CD4-positive, alpha-beta T cell (primary cell): ENCODE results near the gene RAD51B. TPM values are rescaled to one million over a fixed set of nuclear protein-coding genes. Genes with fewer than 3 reads are reported as not detected.
A peak's percentile ranks its signal among the peaks of the same experiment; 100 is the strongest.

ENCODE experiments used
- ATAC-seq: fragments of 200-7000 bp; cut with Tn5 transposase; one replicate; pipeline ENCODE4 v1.10.0; 2022; ENCODE audit warnings: mild to moderate bottlenecking; ENCODE audit not compliant: poor library complexity
- CTCF ChIA-PET: fragments of 350-600 bp; sonication (Branson Sonifier 250); formaldehyde crosslinking; loops from one replicate; lab custom pipeline; 2021; ENCODE audit warnings: antibody characterized with exemption, inconsistent platforms; lab: Charles Lee
- POLR2A ChIA-PET: fragments of 350-600 bp; sonication (Branson Sonifier 250); formaldehyde crosslinking; loops from one replicate; lab custom pipeline; 2021; ENCODE audit warnings: antibody characterized with exemption, inconsistent platforms; lab: Charles Lee
- DNase-seq, 14 experiments: peaks; one replicate each; pipeline ENCODE4 v3.0.0-alpha.2; 2013 to 2020; ENCODE audit warnings: mixed read lengths in 2 of 14
- H3K27ac ChIP-seq, 2 donors: one replicate each; pipeline versions ENCODE4 v1.5.1 to v1.7.0; 2013; ENCODE audit warnings: low read length in 2 of 2, low read depth in 1 of 2, mild to moderate bottlenecking in 1 of 2
- H3K27me3 ChIP-seq, 2 experiments: 1 replicate in 1 of 2; 2 replicates in 1 of 2; pipeline versions ENCODE4 v1.6.1 to v1.7.0; 2013; ENCODE audit warnings: low read length in 2 of 2, control low read depth in 1 of 2, mild to moderate bottlenecking in 1 of 2, moderate library complexity in 1 of 2; ENCODE audit not compliant: insufficient read depth in 2 of 2, control insufficient read depth in 1 of 2
- H3K36me3 ChIP-seq: one replicate; pipeline ENCODE4 v1.6.1; 2013; ENCODE audit warnings: low read length, control low read depth; ENCODE audit not compliant: insufficient read depth
- H3K4me1 ChIP-seq: one replicate; pipeline ENCODE4 v1.6.1; 2013; ENCODE audit warnings: low read length, control low read depth; ENCODE audit not compliant: insufficient read depth
- H3K4me3 ChIP-seq: one replicate; pipeline ENCODE4 v1.5.1; 2013; ENCODE audit warnings: mild to moderate bottlenecking, low read length, moderate library complexity
- H3K9me3 ChIP-seq, 2 experiments: 1 replicate in 1 of 2; 2 replicates in 1 of 2; pipeline versions ENCODE4 v1.6.1 to v1.7.0; 2013; ENCODE audit warnings: low read length in 2 of 2, mild to moderate bottlenecking in 2 of 2, control low read depth in 1 of 2, moderate library complexity in 1 of 2; ENCODE audit not compliant: control insufficient read depth in 1 of 2, insufficient read depth in 1 of 2
- H3K27ac Mint-ChIP-seq: one replicate; pipeline ENCODE4 v1.8.0; 2020; ENCODE audit warnings: mixed read lengths
- H3K27me3 Mint-ChIP-seq: one replicate; pipeline ENCODE4 v1.8.0; 2021; ENCODE audit warnings: mixed read lengths
- H3K36me3 Mint-ChIP-seq: one replicate; pipeline ENCODE4 v1.8.0; 2021; ENCODE audit warnings: low read depth, mixed read lengths
- H3K4me1 Mint-ChIP-seq: one replicate; pipeline ENCODE4 v1.8.0; 2021; ENCODE audit warnings: low read depth, mixed read lengths
- H3K4me3 Mint-ChIP-seq: one replicate; pipeline ENCODE4 v1.8.0; 2020; ENCODE audit warnings: mild to moderate bottlenecking, mixed read lengths
- H3K9me3 Mint-ChIP-seq: one replicate; pipeline ENCODE4 v1.8.0; 2020; ENCODE audit warnings: mixed read lengths
- CTCF ChIP-seq: fragments of 200-600 bp; IDR thresholded peaks from one replicate; pipeline ENCODE4 v1.8.0; 2022; ENCODE audit warnings: antibody characterized with exemption, mild to moderate bottlenecking
- intact Hi-C, 2 experiments: fragments of 100-400 bp; cut with DNase I in 1 of 2; cut with micrococcal nuclease in 1 of 2; formaldehyde crosslinking; loops; one replicate each; pipeline versions ENCODE4 v1.15.1 to v1.9.0; 2023 to 2025; cut with DNase I, micrococcal nuclease
- total RNA-seq, 174 experiments: library from RNA in 2 of 174; stranded (reverse) in 2 of 174; gene quantifications; one replicate each; pipeline ENCODE4 v1.2.3 and lab custom pipeline; 2021 to 2026

The RAD51B gene
- total RNA-seq, 2 experiments from 2014 or later: 18.4 to 20.0 TPM

GRCh38 chr14:68501614-68502052 lies 682.1 kb downstream of the RAD51B start:
- intact Hi-C loops: loop anchor here (5.0 to 10.0 kb wide), 2 partner anchors 63 to 286 kb away; no protein-coding TSS in a partner anchor
- H3K4me3 Mint-ChIP-seq: no peak overlapping the region
- POLR2A ChIA-PET: no interaction called here
- ATAC-seq: no peak
- H3K4me3 ChIP-seq: no peak overlapping the region
- no peaks in the 10 kb centered on the region for H3K9me3 ChIP-seq
- no peak for TF ChIP-seq CTCF
- H3K27me3 ChIP-seq: no peaks in the 10 kb centered on the region
- DNase-seq: peak in 1 of 14 experiments; percentile 40
- H3K36me3 Mint-ChIP-seq: no peaks in the 10 kb centered on the region
- H3K9me3 Mint-ChIP-seq: no peaks in the 10 kb centered on the region
- no peak overlapping the region for H3K27ac ChIP-seq
- peaks cover 66% of the 10 kb centered on the region for H3K4me1 Mint-ChIP-seq
- peak overlapping the region; percentile 9 for H3K27ac Mint-ChIP-seq
- H3K27me3 Mint-ChIP-seq: no peaks in the 10 kb centered on the region
- H3K36me3 ChIP-seq: no peaks in the 10 kb centered on the region
- peaks cover 44% of the 10 kb centered on the region for H3K4me1 ChIP-seq
- CTCF ChIA-PET: no interaction called here

GRCh38 chr14:68502230-68502629 lies 682.7 kb downstream of the RAD51B start:
- Mint-ChIP-seq H3K27me3 (no peaks in the 10 kb centered on the region), H3K27ac (peak overlapping the region; percentile 9), H3K9me3 (no peaks in the 10 kb centered on the region), H3K36me3 (no peaks in the 10 kb centered on the region), H3K4me3 (no peak overlapping the region), H3K4me1 (peaks cover 71% of the 10 kb centered on the region)
- CTCF ChIA-PET: no interaction called here
- no peak overlapping the region for H3K4me3 ChIP-seq
- no peak for ATAC-seq
- H3K36me3 ChIP-seq: no peaks in the 10 kb centered on the region
- DNase-seq: no peak
- no peaks in the 10 kb centered on the region for H3K27me3 ChIP-seq
- intact Hi-C loops: loop anchor here (5.0 to 10.0 kb wide), 2 partner anchors 63 to 285 kb away; no protein-coding TSS in a partner anchor
- POLR2A ChIA-PET: interaction anchor here (2.1 kb wide), 1 partner anchor 10 kb away, joined by 6 read pairs; no protein-coding TSS in a partner anchor
- no peak for TF ChIP-seq CTCF
- H3K9me3 ChIP-seq: no peaks in the 10 kb centered on the region
- peaks cover 50% of the 10 kb centered on the region for H3K4me1 ChIP-seq
- no peak overlapping the region for H3K27ac ChIP-seq

GRCh38 chr14:68503186-68503825 lies 683.7 kb downstream of the RAD51B start:
- DNase-seq: no peak
- intact Hi-C loops: loop anchor here (5.0 to 10.0 kb wide), 2 partner anchors 61 to 284 kb away; no protein-coding TSS in a partner anchor
- H3K4me3 Mint-ChIP-seq: no peak overlapping the region
- CTCF ChIA-PET: no interaction called here
- no peak for TF ChIP-seq CTCF
- no peaks in the 10 kb centered on the region for H3K9me3 Mint-ChIP-seq
- H3K36me3 ChIP-seq: no peaks in the 10 kb centered on the region
- POLR2A ChIA-PET: interaction anchor here (0.9 to 2.1 kb wide), 2 partner anchors 11 to 290 kb away, joined by 3 to 6 read pairs; partner anchors contain the start of gene ZFP36L1
- no peak for ATAC-seq
- no peak overlapping the region for H3K27ac Mint-ChIP-seq
- H3K9me3 ChIP-seq: no peaks in the 10 kb centered on the region
- H3K4me1 ChIP-seq: peaks cover 60% of the 10 kb centered on the region
- H3K27me3 Mint-ChIP-seq: no peaks in the 10 kb centered on the region
- peaks cover 76% of the 10 kb centered on the region for H3K4me1 Mint-ChIP-seq
- no peaks in the 10 kb centered on the region for H3K27me3 ChIP-seq
- H3K27ac ChIP-seq: no peak overlapping the region
- H3K4me3 ChIP-seq: no peak overlapping the region
- H3K36me3 Mint-ChIP-seq: no peaks in the 10 kb centered on the region
